GM19463 (cell line): Measurements from ENCODE around the gene TMOD1.
"Not testable (repeated sequence)": the region's sequence is repeated elsewhere in the genome, so short reads cannot be mapped to it uniquely, and the experiment has no call there.

Experiments
- ATAC-seq: cut with Tn5 transposase; IDR thresholded peaks from one replicate; pipeline ENCODE4 v1.9.1; 2021; ENCODE audit warnings: mild to moderate bottlenecking, moderate library complexity; ENCODE audit not compliant: unreplicated experiment

TMOD1 gene

GRCh38 chr9:97501177-97501971 is at the start of gene TMOD1:
TMOD1 (plus strand) TSS chr9:97501666; CDS start chr9:97524189, 22,523 bp downstream.
- peak; percentile 61 for ATAC-seq

- ATAC-seq: not testable (repeated sequence)
Measured at GRCh38 chr9:97453573-97453972, 47.9 kb upstream of the TMOD1 start.

GRCh38 chr9:97456841-97457240 is 44.6 kb upstream of the TMOD1 start:
- not testable (repeated sequence) for ATAC-seq

GRCh38 chr9:97459326-97459725 is 42.1 kb upstream of the TMOD1 start:
- ATAC-seq: no peak

- ATAC-seq: no peak
Measured at GRCh38 chr9:97462159-97462558, 39.3 kb upstream of the TMOD1 start.

GRCh38 chr9:97462914-97463313 is 38.6 kb upstream of the TMOD1 start:
- no peak for ATAC-seq

GRCh38 chr9:97468658-97469448 is 32.6 kb upstream of the TMOD1 start:
- peak; percentile 71 for ATAC-seq

GRCh38 chr9:97470076-97470475 is 31.4 kb upstream of the TMOD1 start:
- no peak for ATAC-seq

GRCh38 chr9:97473717-97474116 is 27.7 kb upstream of the TMOD1 start:
- no peak for ATAC-seq

GRCh38 chr9:97474372-97474925 is 27.0 kb upstream of the TMOD1 start:
- no peak for ATAC-seq

GRCh38 chr9:97475059-97475458 is 26.4 kb upstream of the TMOD1 start:
- ATAC-seq: no peak

GRCh38 chr9:97478301-97478981 is 23.0 kb upstream of the TMOD1 start:
- no peak for ATAC-seq

- ATAC-seq: no peak
Measured at GRCh38 chr9:97479496-97480159, 21.8 kb upstream of the TMOD1 start.

GRCh38 chr9:97480174-97480573 is 21.3 kb upstream of the TMOD1 start:
- ATAC-seq: no peak

- ATAC-seq: no peak
Measured at GRCh38 chr9:97480749-97481148, 20.7 kb upstream of the TMOD1 start.

GRCh38 chr9:97484134-97484533 is 17.3 kb upstream of the TMOD1 start:
- ATAC-seq: no peak

GRCh38 chr9:97487107-97487506 is 14.4 kb upstream of the TMOD1 start:
- ATAC-seq: no peak

GRCh38 chr9:97487861-97488260 is 13.6 kb upstream of the TMOD1 start:
- no peak for ATAC-seq

- no peak for ATAC-seq
Measured at GRCh38 chr9:97491216-97491999, 10.1 kb upstream of the TMOD1 start.
